ENCODE results near the gene USP30. TPM values are rescaled to one million over a fixed set of nuclear protein-coding genes. Genes with fewer than 3 reads are reported as not detected.

USP30 gene
- total and polyA plus RNA-seq, 3 donors from 2014 or later, result 36.3 to 53.1 (median 49.5) TPM

- Histone ChIP-seq H3K27me3 (no peaks in the 10 kb centered on the region), H3K4me3 (no peak overlapping the region), H3K9me3 (no peaks in the 10 kb centered on the region), H3K36me3 (ENCODE audit: low read depth, missing control alignments) (no peaks in the 10 kb centered on the region), H3K4me1 (no peaks in the 10 kb centered on the region), H3K27ac (no peak overlapping the region)
- no peak for DNase-seq
- 60 to 82% methylated on average over 3 of the region's 3 CpGs for WGBS, 2 donors
- intact Hi-C loops (cut with DNase I; ENCODE audit: low total_unique reads), result no loop called here
- TF ChIP-seq, protein P1, sequence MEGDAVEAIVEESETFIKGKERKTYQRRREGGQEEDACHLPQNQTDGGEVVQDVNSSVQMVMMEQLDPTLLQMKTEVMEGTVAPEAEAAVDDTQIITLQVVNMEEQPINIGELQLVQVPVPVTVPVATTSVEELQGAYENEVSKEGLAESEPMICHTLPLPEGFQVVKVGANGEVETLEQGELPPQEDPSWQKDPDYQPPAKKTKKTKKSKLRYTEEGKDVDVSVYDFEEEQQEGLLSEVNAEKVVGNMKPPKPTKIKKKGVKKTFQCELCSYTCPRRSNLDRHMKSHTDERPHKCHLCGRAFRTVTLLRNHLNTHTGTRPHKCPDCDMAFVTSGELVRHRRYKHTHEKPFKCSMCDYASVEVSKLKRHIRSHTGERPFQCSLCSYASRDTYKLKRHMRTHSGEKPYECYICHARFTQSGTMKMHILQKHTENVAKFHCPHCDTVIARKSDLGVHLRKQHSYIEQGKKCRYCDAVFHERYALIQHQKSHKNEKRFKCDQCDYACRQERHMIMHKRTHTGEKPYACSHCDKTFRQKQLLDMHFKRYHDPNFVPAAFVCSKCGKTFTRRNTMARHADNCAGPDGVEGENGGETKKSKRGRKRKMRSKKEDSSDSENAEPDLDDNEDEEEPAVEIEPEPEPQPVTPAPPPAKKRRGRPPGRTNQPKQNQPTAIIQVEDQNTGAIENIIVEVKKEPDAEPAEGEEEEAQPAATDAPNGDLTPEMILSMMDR (IDR thresholded peaks at IDR 0.05), result no peak
These were observed 74.4 kb downstream of the USP30 start for GRCh38 chr12:109126784-109127183.

GRCh38 chr12:109127533-109128242 lies 75.3 kb downstream of the USP30 start:
- intact Hi-C loops (cut with DNase I; ENCODE audit: low total_unique reads), result no loop called here
- H3K4me3 ChIP-seq, result no peak overlapping the region
- DNase-seq, result no peak
- no peaks in the 10 kb centered on the region for H3K9me3 ChIP-seq
- H3K36me3 ChIP-seq (ENCODE audit: low read depth, missing control alignments), result no peaks in the 10 kb centered on the region
- no peaks in the 10 kb centered on the region for H3K4me1 ChIP-seq
- no peak for TF ChIP-seq POLR2A (IDR thresholded peaks at IDR 0.05)
- TF ChIP-seq, protein P1 (IDR thresholded peaks at IDR 0.05), result no peak
- WGBS, 2 donors, result 77 to 80% methylated on average over 13 of the region's 13 CpGs
- H3K27ac ChIP-seq, result no peak overlapping the region
- no peaks in the 10 kb centered on the region for H3K27me3 ChIP-seq

- intact Hi-C loops (cut with DNase I; ENCODE audit: low total_unique reads), result no loop called here
- no peak overlapping the region for H3K27ac ChIP-seq
- DNase-seq, result no peak
- H3K9me3 ChIP-seq, result no peaks in the 10 kb centered on the region
- H3K4me1 ChIP-seq, result peaks cover 4% of the 10 kb centered on the region
- TF ChIP-seq POLR2A (IDR thresholded peaks at IDR 0.05), result no peak
- TF ChIP-seq, protein P1 (IDR thresholded peaks at IDR 0.05), result no peak
- no peak overlapping the region for H3K4me3 ChIP-seq
- H3K36me3 ChIP-seq (ENCODE audit: low read depth, missing control alignments), result no peaks in the 10 kb centered on the region
- no peaks in the 10 kb centered on the region for H3K27me3 ChIP-seq
- WGBS, 2 donors, result 89% methylated on average over 13 to 15 of the region's 15 CpGs
These were observed 78.1 kb downstream of the USP30 start for GRCh38 chr12:109130297-109131153.

DNA sequence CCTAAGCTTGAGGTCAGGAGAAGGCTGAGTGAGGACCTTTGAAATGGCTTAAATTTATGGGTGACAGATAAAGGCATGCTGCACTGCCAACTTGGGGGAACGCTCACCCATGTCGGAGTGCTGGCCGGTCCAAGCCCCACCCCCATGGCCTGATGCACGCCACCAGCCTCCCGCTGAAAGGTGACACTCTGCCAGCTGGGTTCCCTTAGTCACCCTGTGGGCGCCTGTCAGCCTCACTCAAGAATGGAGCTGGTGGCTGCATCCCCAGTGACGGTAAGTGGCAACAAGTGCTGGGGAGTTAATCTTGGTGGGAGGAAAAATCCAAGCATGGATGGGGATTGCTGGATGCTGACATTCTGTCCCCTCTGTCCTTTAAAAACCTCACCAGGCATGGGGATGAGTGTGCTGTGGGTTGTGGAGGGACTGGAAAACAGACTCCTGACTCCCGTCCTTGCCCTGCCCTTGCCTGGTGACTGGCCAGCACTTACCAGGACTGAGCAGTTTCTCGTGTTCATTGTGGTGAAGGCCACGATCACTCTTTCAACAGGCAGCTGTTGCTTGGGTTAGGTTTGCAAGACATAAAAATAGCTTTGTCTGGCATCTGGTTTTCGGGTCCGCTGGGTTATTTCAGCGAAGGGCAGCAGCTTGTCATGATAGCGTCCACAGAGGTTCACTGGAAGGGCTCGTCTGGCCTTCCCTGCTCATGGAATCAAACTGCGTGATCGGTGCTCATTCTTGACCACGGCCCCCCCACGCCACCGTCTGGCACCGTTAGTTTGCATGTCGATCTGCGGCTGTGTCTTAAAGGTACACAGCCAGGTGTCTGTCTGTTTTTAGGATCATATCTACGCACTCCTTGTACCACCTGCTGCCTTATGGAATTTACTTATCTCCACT lies 79.0 kb downstream of the USP30 start:
- H3K4me3 ChIP-seq, result no peak overlapping the region
- TF ChIP-seq POLR2A (IDR thresholded peaks at IDR 0.05), result no peak
- TF ChIP-seq, protein P1 (IDR thresholded peaks at IDR 0.05), result no peak

More for the DNA sequence above, 79.0 kb downstream of the USP30 start:
- Histone ChIP-seq H3K4me1 (peaks cover 4% of the 10 kb centered on the region), H3K27me3 (no peaks in the 10 kb centered on the region), H3K36me3 (ENCODE audit: low read depth, missing control alignments) (no peaks in the 10 kb centered on the region), H3K27ac (no peak overlapping the region), H3K9me3 (no peaks in the 10 kb centered on the region)
- DNase-seq, result no peak
- WGBS, 2 donors, result 59 to 80% methylated on average over 24 of the region's 24 CpGs
- intact Hi-C loops (cut with DNase I; ENCODE audit: low total_unique reads), result no loop called here

Measured in testis (tissue), 3 donors.